BE2C (cell line): ENCODE results near the gene NCOA1.

Source experiments
- DNase-seq: peaks from one replicate; pipeline ENCODE4 v3.0.0-alpha.2; 2020
- H3K27me3 ChIP-seq: fragments of 250-450 bp; sonication (Bioruptor Pico); 2 replicates; pipeline ENCODE4 v1.5.1; 2020; ENCODE audit warnings: mild to moderate bottlenecking
- H3K36me3 ChIP-seq: fragments of 250-450 bp; sonication (Bioruptor Pico); 2 replicates; pipeline ENCODE4 v1.5.1; 2020; ENCODE audit warnings: mild to moderate bottlenecking
- H3K4me1 ChIP-seq: fragments of 250-450 bp; sonication (Bioruptor Pico); 2 replicates; pipeline ENCODE4 v1.5.1; 2020
- H3K4me3 ChIP-seq: 2 replicates; pipeline ENCODE4 v1.5.1; 2011; ENCODE audit warnings: low read depth, low read length
- H3K9me3 ChIP-seq: fragments of 250-450 bp; sonication (Bioruptor Pico); 2 replicates; pipeline ENCODE4 v1.5.1; 2020
- CTCF ChIP-seq: IDR thresholded peaks from 2 replicates; pipeline ENCODE4 v1.5.1; 2012; ENCODE audit warnings: mild to moderate bottlenecking, low read depth, low read length

Gene NCOA1

GRCh38 chr2:24551016-24551415 is 60.0 kb downstream of the NCOA1 start:
- Histone ChIP-seq H3K36me3 (no peaks in the 10 kb centered on the region), H3K27me3 (no peaks in the 10 kb centered on the region), H3K4me1 (no peaks in the 10 kb centered on the region), H3K4me3 (no peak overlapping the region), H3K9me3 (no peaks in the 10 kb centered on the region)
- TF ChIP-seq CTCF = no peak
- DNase-seq = no peak

GRCh38 chr2:24552836-24553235 is 61.8 kb downstream of the NCOA1 start:
- Histone ChIP-seq H3K36me3 (no peaks in the 10 kb centered on the region), H3K4me1 (no peaks in the 10 kb centered on the region), H3K9me3 (no peaks in the 10 kb centered on the region), H3K4me3 (no peak overlapping the region), H3K27me3 (no peaks in the 10 kb centered on the region)
- DNase-seq = no peak
- no peak for TF ChIP-seq CTCF

GRCh38 chr2:24558781-24559472 is 67.9 kb downstream of the NCOA1 start:
- no peak overlapping the region for H3K4me3 ChIP-seq
- no peak for DNase-seq
- TF ChIP-seq CTCF = no peak

GRCh38 chr2:24559473-24560113 is 68.5 kb downstream of the NCOA1 start:
- TF ChIP-seq CTCF = no peak
- peak; percentile 15 for DNase-seq
- Histone ChIP-seq H3K4me1 (0 out of 2 replicates have a peak, but pooled peaks cover 4% of the 10 kb centered on the region), H3K9me3 (no peaks in the 10 kb centered on the region), H3K36me3 (no peaks in the 10 kb centered on the region), H3K27me3 (no peaks in the 10 kb centered on the region), H3K4me3 (no peak overlapping the region)

More at GRCh38 chr2:24558781-24559472, 67.9 kb downstream of the NCOA1 start:
- Histone ChIP-seq H3K36me3 (no peaks in the 10 kb centered on the region), H3K27me3 (no peaks in the 10 kb centered on the region), H3K4me1 (0 out of 2 replicates have a peak, but pooled peaks cover 4% of the 10 kb centered on the region), H3K9me3 (no peaks in the 10 kb centered on the region)

GRCh38 chr2:24565537-24565936 is 74.5 kb downstream of the NCOA1 start:
- Histone ChIP-seq H3K4me3 (no peak overlapping the region), H3K9me3 (no peaks in the 10 kb centered on the region; the same call in 1 of the 2 replicates), H3K27me3 (no peaks in the 10 kb centered on the region), H3K4me1 (no peaks in the 10 kb centered on the region), H3K36me3 (no peaks in the 10 kb centered on the region)
- DNase-seq = peak; percentile 13
- no peak for TF ChIP-seq CTCF

- H3K36me3 ChIP-seq = no peaks in the 10 kb centered on the region
- H3K4me1 ChIP-seq = no peaks in the 10 kb centered on the region
- no peaks in the 10 kb centered on the region; the same call in 1 of the 2 replicates for H3K9me3 ChIP-seq
- no peaks in the 10 kb centered on the region for H3K27me3 ChIP-seq
- no peak for TF ChIP-seq CTCF
- DNase-seq = no peak
- no peak overlapping the region for H3K4me3 ChIP-seq
Observed at GRCh38 chr2:24566209-24566608, 75.2 kb downstream of the NCOA1 start.
